GM12891 (cell line): ENCODE measurements around the gene KRI1.

Experiments
- DNase-seq: peaks from one replicate; pipeline ENCODE4 v3.0.0; 2011; ENCODE audit warnings: low spot score; ENCODE audit not compliant: insufficient read length
- FAIRE-seq: peaks from 2 replicates; lab custom pipeline; 2011; peaks lifted over from hg19 to GRCh38; lab: Jason Lieb, UNC
- PAX5 ChIP-seq: IDR thresholded peaks from 2 replicates; pipeline ENCODE4 v1.6.1; 2011; ENCODE audit warnings: low read length, moderate library complexity, mild to moderate bottlenecking; ENCODE audit not compliant: insufficient read depth, severe bottlenecking
- POLR2A ChIP-seq: IDR thresholded peaks from 2 replicates; pipeline ENCODE4 v1.6.1; 2011; ENCODE audit warnings: low read depth, low read length, control low read depth
- POLR2AphosphoS5 ChIP-seq: IDR thresholded peaks from 2 replicates; pipeline ENCODE4 v1.6.1; 2011; ENCODE audit warnings: low read depth, low read length, control low read depth
- POU2F2 ChIP-seq: IDR thresholded peaks from 2 replicates; pipeline ENCODE4 v1.6.1; 2011; ENCODE audit warnings: low read depth, mild to moderate bottlenecking, control low read depth, low read length, moderate library complexity
- SPI1 ChIP-seq: IDR thresholded peaks from 2 replicates; pipeline ENCODE4 v1.6.1; 2011; ENCODE audit warnings: low read depth, low read length, control low read depth
- TAF1 ChIP-seq: IDR thresholded peaks from 2 replicates; pipeline ENCODE4 v1.6.1; 2011; ENCODE audit warnings: low read depth, low read length, control low read depth

The KRI1 gene

GRCh38 chr19:10508707-10509106, 57.1 kb downstream of the KRI1 start:
- TF ChIP-seq PAX5 (no peak), POLR2AphosphoS5 (no peak), POU2F2 (no peak), POLR2A (no peak), TAF1 (no peak), SPI1 (no peak)
- FAIRE-seq = no peak

GRCh38 chr19:10508036-10508435, 57.8 kb downstream of the KRI1 start:
- TF ChIP-seq TAF1 = no peak
- FAIRE-seq (no peak), DNase-seq (no peak)

More at GRCh38 chr19:10508707-10509106, 57.1 kb downstream of the KRI1 start:
- no peak for DNase-seq

- DNase-seq (no peak), FAIRE-seq (peak; percentile 79)
- TF ChIP-seq SPI1 (no peak), PAX5 (no peak), POU2F2 (no peak), POLR2A (no peak), TAF1 (no peak)
Observed at GRCh38 chr19:10505583-10506229, 60.1 kb downstream of the KRI1 start.
